Nephron (organoid): ENCODE measurements around the gene OOSP2.

Source experiments
- H3K27ac Mint-ChIP-seq, 3 experiments: 2 replicates each; pipeline ENCODE4 v1.8.0; 2020; ENCODE audit warnings: mixed read lengths in 3 of 3, mild to moderate bottlenecking in 2 of 3, moderate library complexity in 1 of 3
- H3K27me3 Mint-ChIP-seq: 2 replicates; pipeline ENCODE4 v1.8.0; 2021; ENCODE audit warnings: low read depth, mild to moderate bottlenecking, moderate library complexity, mixed read lengths
- H3K36me3 Mint-ChIP-seq: 2 replicates; pipeline ENCODE4 v1.8.0; 2020; ENCODE audit warnings: low read depth, mixed read lengths
- H3K4me1 Mint-ChIP-seq: 2 replicates; pipeline ENCODE4 v1.8.0; 2020; ENCODE audit warnings: mixed read lengths
- H3K4me3 Mint-ChIP-seq, 3 experiments: 2 replicates each; pipeline ENCODE4 v1.8.0; 2020; ENCODE audit warnings: mild to moderate bottlenecking in 3 of 3, mixed read lengths in 3 of 3, moderate library complexity in 2 of 3
- H3K9me3 Mint-ChIP-seq: 2 replicates; pipeline ENCODE4 v1.8.0; 2020; ENCODE audit warnings: mixed read lengths
- TF ChIP-seq, protein P1 (sequence below), 3 experiments: fragments of 200-600 bp; sonication (generic); IDR thresholded peaks; one replicate each; pipeline ENCODE4 v1.5.0; 2021; ENCODE audit warnings: antibody characterized with exemption in 3 of 3; ENCODE audit not compliant: unreplicated experiment in 3 of 3

The OOSP2 gene

DNA sequence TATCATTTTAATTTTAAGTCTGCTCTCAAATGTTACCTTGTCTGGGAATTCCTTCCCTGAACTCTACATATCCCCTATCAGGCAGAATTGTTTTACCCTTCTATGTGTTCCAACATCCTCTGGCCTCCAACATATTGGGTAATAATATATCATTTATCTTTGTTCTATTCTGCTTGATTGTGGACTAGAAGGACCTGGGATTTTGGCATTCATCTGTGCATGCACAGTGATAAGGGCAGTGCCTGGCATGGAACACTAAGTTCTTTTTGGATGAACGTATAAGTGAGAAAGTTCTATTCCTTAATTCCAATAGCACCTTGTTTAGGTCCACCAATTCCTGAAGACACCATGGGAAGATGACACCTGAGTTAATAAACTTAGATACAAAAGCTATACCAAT, 47.0 kb downstream of the OOSP2 start:
- H3K4me1 Mint-ChIP-seq: no peaks in the 10 kb centered on the region
- no peak overlapping the region for H3K27ac Mint-ChIP-seq
- H3K4me3 Mint-ChIP-seq: no peak overlapping the region
- H3K9me3 Mint-ChIP-seq: no peaks in the 10 kb centered on the region
- TF ChIP-seq, protein P1, sequence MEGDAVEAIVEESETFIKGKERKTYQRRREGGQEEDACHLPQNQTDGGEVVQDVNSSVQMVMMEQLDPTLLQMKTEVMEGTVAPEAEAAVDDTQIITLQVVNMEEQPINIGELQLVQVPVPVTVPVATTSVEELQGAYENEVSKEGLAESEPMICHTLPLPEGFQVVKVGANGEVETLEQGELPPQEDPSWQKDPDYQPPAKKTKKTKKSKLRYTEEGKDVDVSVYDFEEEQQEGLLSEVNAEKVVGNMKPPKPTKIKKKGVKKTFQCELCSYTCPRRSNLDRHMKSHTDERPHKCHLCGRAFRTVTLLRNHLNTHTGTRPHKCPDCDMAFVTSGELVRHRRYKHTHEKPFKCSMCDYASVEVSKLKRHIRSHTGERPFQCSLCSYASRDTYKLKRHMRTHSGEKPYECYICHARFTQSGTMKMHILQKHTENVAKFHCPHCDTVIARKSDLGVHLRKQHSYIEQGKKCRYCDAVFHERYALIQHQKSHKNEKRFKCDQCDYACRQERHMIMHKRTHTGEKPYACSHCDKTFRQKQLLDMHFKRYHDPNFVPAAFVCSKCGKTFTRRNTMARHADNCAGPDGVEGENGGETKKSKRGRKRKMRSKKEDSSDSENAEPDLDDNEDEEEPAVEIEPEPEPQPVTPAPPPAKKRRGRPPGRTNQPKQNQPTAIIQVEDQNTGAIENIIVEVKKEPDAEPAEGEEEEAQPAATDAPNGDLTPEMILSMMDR (IDR thresholded peaks at IDR 0.05; ENCODE audit: unreplicated experiment in 3 of 3): no peak
- H3K27me3 Mint-ChIP-seq: no peaks in the 10 kb centered on the region
- H3K36me3 Mint-ChIP-seq: no peaks in the 10 kb centered on the region

DNA sequence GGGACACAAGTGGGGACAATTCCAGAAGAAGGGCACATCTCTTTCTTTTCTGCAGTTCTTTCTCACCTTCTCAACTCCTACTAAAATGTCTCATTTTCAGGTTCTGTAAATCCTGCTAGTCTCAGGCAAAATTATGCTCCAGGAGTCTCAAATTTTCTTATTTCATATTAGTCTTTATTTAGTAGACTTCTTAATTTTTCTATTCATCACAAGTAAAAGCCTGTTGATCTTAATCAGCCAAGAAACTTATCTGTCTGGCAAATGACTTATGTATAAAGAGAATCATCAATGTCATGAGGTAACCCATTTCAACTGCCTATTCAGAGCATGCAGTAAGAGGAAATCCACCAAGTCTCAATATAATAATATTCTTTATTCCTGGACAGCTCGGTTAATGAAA, 48.2 kb downstream of the OOSP2 start, which contains the start of gene MS4A2:
Gene MS4A2 (plus strand): TSS at position 301 of the 400 bp plus-strand sequence. CDS start 102 bp downstream, outside the sequence.
- Mint-ChIP-seq H3K9me3 (no peaks in the 10 kb centered on the region), H3K4me1 (no peaks in the 10 kb centered on the region), H3K27ac (no peak within 1 kb of the TSS), H3K4me3 (no peak within 1 kb of the TSS), H3K27me3 (no peaks in the 10 kb centered on the region), H3K36me3 (no peaks in the 10 kb centered on the region)
- TF ChIP-seq, protein P1 (IDR thresholded peaks at IDR 0.05; ENCODE audit: unreplicated experiment in 3 of 3): no peak

DNA sequence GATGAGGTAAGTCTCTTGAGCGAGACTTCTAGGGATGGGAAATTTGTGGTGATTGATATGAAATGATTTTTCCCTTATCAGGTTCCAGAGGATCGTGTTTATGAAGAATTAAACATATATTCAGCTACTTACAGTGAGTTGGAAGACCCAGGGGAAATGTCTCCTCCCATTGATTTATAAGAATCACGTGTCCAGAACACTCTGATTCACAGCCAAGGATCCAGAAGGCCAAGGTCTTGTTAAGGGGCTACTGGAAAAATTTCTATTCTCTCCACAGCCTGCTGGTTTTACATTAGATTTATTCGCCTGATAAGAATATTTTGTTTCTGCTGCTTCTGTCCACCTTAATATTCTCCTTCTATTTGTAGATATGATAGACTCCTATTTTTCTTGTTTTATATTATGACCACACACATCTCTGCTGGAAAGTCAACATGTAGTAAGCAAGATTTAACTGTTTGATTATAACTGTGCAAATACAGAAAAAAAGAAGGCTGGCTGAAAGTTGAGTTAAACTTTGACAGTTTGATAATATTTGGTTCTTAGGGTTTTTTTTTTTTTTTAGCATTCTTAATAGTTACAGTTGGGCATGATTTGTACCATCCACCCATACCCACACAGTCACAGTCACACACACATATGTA, 55.4 kb downstream of the OOSP2 start:
- no peaks in the 10 kb centered on the region for H3K36me3 Mint-ChIP-seq
- no peaks in the 10 kb centered on the region for H3K27me3 Mint-ChIP-seq
- no peaks in the 10 kb centered on the region for H3K4me1 Mint-ChIP-seq
- no peaks in the 10 kb centered on the region for H3K9me3 Mint-ChIP-seq
- H3K27ac Mint-ChIP-seq: no peak overlapping the region
- no peak overlapping the region for H3K4me3 Mint-ChIP-seq
- TF ChIP-seq, protein P1 (IDR thresholded peaks at IDR 0.05; ENCODE audit: unreplicated experiment in 3 of 3): no peak

DNA sequence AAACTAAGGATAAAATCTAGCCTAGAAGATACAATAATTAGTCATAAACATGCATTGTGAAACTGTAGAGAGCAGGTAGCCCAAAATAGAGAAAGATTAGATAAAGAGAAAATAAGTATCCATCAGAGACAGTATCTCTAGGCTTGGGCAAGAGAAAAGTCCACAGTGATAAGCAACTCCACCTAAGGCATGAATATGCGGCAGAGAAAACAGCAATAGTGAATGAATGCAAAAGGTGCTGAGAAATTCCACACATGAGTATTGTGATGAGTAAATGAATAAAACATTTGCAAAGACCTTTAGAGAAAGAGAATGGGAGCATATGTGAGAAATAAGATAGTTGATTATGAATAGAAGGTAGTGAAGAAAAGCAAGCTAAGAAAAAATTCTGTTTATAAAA, 57.0 kb downstream of the OOSP2 start:
- TF ChIP-seq, protein P1 (IDR thresholded peaks at IDR 0.05; ENCODE audit: unreplicated experiment in 3 of 3): no peak
- no peaks in the 10 kb centered on the region for H3K9me3 Mint-ChIP-seq
- no peaks in the 10 kb centered on the region for H3K4me1 Mint-ChIP-seq
- H3K36me3 Mint-ChIP-seq: no peaks in the 10 kb centered on the region
- no peaks in the 10 kb centered on the region for H3K27me3 Mint-ChIP-seq
- no peak overlapping the region for H3K4me3 Mint-ChIP-seq
- no peak overlapping the region for H3K27ac Mint-ChIP-seq
